ENCODE results near the gene TRMT6.

DNA sequence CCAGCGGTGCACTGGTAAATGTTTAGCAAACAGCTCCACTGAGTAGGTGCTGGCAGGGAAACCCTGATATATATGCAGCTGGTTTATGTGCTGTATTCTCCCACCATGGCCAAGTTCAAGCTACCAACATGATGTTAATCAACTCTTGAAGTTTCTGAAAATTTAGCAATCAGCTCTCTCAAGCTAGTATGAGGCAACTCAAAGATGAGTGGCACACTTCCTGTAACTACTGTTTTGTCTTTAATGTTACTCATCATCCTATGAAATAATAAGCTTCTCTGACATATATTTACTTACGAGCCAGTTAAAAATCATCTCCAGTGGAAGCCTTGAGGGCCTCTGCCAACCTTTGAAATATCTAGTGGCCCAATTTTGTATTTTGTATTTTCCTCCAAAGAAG, 54.7 kb downstream of the TRMT6 start:
- TF ChIP-seq, protein P1, sequence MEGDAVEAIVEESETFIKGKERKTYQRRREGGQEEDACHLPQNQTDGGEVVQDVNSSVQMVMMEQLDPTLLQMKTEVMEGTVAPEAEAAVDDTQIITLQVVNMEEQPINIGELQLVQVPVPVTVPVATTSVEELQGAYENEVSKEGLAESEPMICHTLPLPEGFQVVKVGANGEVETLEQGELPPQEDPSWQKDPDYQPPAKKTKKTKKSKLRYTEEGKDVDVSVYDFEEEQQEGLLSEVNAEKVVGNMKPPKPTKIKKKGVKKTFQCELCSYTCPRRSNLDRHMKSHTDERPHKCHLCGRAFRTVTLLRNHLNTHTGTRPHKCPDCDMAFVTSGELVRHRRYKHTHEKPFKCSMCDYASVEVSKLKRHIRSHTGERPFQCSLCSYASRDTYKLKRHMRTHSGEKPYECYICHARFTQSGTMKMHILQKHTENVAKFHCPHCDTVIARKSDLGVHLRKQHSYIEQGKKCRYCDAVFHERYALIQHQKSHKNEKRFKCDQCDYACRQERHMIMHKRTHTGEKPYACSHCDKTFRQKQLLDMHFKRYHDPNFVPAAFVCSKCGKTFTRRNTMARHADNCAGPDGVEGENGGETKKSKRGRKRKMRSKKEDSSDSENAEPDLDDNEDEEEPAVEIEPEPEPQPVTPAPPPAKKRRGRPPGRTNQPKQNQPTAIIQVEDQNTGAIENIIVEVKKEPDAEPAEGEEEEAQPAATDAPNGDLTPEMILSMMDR (IDR thresholded peaks at IDR 0.05; ENCODE audit: low read depth, low read length, missing input control) = no peak
- no peak for TF ChIP-seq EGR1 (IDR thresholded peaks at IDR 0.05; ENCODE audit: low read depth in 2 of 2)
- TF ChIP-seq GABPA (IDR thresholded peaks at IDR 0.05 in 1 of 2, conservative IDR thresholded peaks at IDR 0.05 in 1 of 2) = no peak
- TF ChIP-seq YY1 (IDR thresholded peaks at IDR 0.05) = no peak
- TF ChIP-seq, protein P2, sequence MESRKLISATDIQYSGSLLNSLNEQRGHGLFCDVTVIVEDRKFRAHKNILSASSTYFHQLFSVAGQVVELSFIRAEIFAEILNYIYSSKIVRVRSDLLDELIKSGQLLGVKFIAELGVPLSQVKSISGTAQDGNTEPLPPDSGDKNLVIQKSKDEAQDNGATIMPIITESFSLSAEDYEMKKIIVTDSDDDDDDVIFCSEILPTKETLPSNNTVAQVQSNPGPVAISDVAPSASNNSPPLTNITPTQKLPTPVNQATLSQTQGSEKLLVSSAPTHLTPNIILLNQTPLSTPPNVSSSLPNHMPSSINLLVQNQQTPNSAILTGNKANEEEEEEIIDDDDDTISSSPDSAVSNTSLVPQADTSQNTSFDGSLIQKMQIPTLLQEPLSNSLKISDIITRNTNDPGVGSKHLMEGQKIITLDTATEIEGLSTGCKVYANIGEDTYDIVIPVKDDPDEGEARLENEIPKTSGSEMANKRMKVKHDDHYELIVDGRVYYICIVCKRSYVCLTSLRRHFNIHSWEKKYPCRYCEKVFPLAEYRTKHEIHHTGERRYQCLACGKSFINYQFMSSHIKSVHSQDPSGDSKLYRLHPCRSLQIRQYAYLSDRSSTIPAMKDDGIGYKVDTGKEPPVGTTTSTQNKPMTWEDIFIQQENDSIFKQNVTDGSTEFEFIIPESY (IDR thresholded peaks at IDR 0.05) = no peak
- no peak for TF ChIP-seq SP1 (IDR thresholded peaks at IDR 0.05)
- TF ChIP-seq TAF1 (conservative IDR thresholded peaks at IDR 0.05) = no peak
